ENCODE data around the gene CHSY3.

GRCh38 chr5:130112246-130112645 lies 208.0 kb downstream of the CHSY3 start:
- TF ChIP-seq CTCF (IDR thresholded peaks at IDR 0.05; ENCODE audit: insufficient read depth, low read depth, low read length) (no peak), EZH2 (IDR thresholded peaks at IDR 0.05; ENCODE audit: insufficient read depth, low read length) (no peak)
